VCaP (cell line): Measurements from ENCODE around the gene CFAP410.
"Not testable (repeated sequence)": the region's sequence is repeated elsewhere in the genome, so short reads cannot be mapped to it uniquely, and the experiment has no call there.

Experiments
- H3K27ac ChIP-seq: fragments of 450-650 bp; 2 replicates; pipeline ENCODE4 v1.5.1; 2017
- CTCF ChIP-seq: fragments of 450-650 bp; conservative IDR thresholded peaks from 2 replicates; pipeline ENCODE4 v1.5.1; 2017; ENCODE audit warnings: mild to moderate bottlenecking, moderate library complexity

The CFAP410 gene

GRCh38 chr21:44366586-44367211 lies 27.5 kb upstream of the CFAP410 start:
- TF ChIP-seq CTCF, result no peak
- H3K27ac ChIP-seq, result no peak overlapping the region

- no peak overlapping the region for H3K27ac ChIP-seq
- TF ChIP-seq CTCF, result no peak
Observed at GRCh38 chr21:44365967-44366585, 26.9 kb upstream of the CFAP410 start.

GRCh38 chr21:44365251-44365966 lies 26.2 kb upstream of the CFAP410 start:
- no peak for TF ChIP-seq CTCF
- H3K27ac ChIP-seq, result no peak overlapping the region

GRCh38 chr21:44364151-44365053 lies 25.2 kb upstream of the CFAP410 start:
- no peak overlapping the region for H3K27ac ChIP-seq
- TF ChIP-seq CTCF, result no peak

GRCh38 chr21:44363278-44363677 lies 24.1 kb upstream of the CFAP410 start:
- no peak for TF ChIP-seq CTCF
- no peak overlapping the region for H3K27ac ChIP-seq

GRCh38 chr21:44361903-44362302 lies 22.7 kb upstream of the CFAP410 start:
- H3K27ac ChIP-seq, result not testable (repeated sequence)

GRCh38 chr21:44360159-44360558 lies 21.0 kb upstream of the CFAP410 start:
- H3K27ac ChIP-seq, result no peak overlapping the region
- TF ChIP-seq CTCF, result peak; percentile 42
